Calu3 (cell line): Measurements from ENCODE around the gene MYT1. TPM values are rescaled to one million over a fixed set of nuclear protein-coding genes. Genes with fewer than 3 reads are reported as not detected.
A peak's percentile ranks its signal among the peaks of the same experiment; 100 is the strongest.

ENCODE experiments used
- BruUV-seq: library from RNA; stranded (reverse); fragments of 400-500 nt; replicated peaks from 2 replicates; lab custom pipeline; 2021; lab: Mats Ljungman, UMichigan
- CTCF ChIA-PET: fragments of 300-600 bp; sonication (Branson Sonifier 250); formaldehyde crosslinking; loops from one replicate; lab custom pipeline; 2022; ENCODE audit warnings: antibody characterized with exemption; lab: Charles Lee
- DNase-seq: peaks from one replicate; pipeline ENCODE4 v3.0.0; 2022
- H3K27ac Mint-ChIP-seq: one replicate; pipeline ENCODE4 v1.8.0; 2022; ENCODE audit warnings: mixed read lengths; ENCODE audit not compliant: unreplicated experiment
- H3K27me3 Mint-ChIP-seq: one replicate; pipeline ENCODE4 v1.8.0; 2022; ENCODE audit warnings: mixed read lengths; ENCODE audit not compliant: unreplicated experiment
- H3K36me3 Mint-ChIP-seq: one replicate; pipeline ENCODE4 v1.8.0; 2022; ENCODE audit warnings: mild to moderate bottlenecking, moderate library complexity, mixed read lengths; ENCODE audit not compliant: insufficient read depth, unreplicated experiment
- H3K4me1 Mint-ChIP-seq: one replicate; pipeline ENCODE4 v1.8.0; 2022; ENCODE audit warnings: mild to moderate bottlenecking, low read depth, mixed read lengths; ENCODE audit not compliant: unreplicated experiment
- H3K4me3 Mint-ChIP-seq: one replicate; pipeline ENCODE4 v1.8.0; 2022; ENCODE audit warnings: mild to moderate bottlenecking, low read depth, moderate library complexity, mixed read lengths; ENCODE audit not compliant: unreplicated experiment
- H3K9me3 Mint-ChIP-seq: one replicate; pipeline ENCODE4 v1.8.0; 2022; ENCODE audit warnings: low read depth, mixed read lengths; ENCODE audit not compliant: unreplicated experiment
- intact Hi-C: fragments of 100-400 bp; cut with micrococcal nuclease; formaldehyde crosslinking; loops from one replicate; pipeline ENCODE4 v1.10.0; 2022; ENCODE audit not compliant: unreplicated experiment
- total RNA-seq: library from RNA; stranded (reverse); gene quantifications from 2 replicates; pipeline ENCODE4 v1.2.3, GENCODE V29; 2022
- TF ChIP-seq, protein P1 (sequence below): fragments of 200-600 bp; IDR thresholded peaks from one replicate; pipeline ENCODE4 v1.8.0; 2022; ENCODE audit warnings: antibody characterized with exemption; ENCODE audit not compliant: unreplicated experiment

The MYT1 gene
- total RNA-seq, 1 experiment from 2014 or later, result 0.45 TPM

DNA sequence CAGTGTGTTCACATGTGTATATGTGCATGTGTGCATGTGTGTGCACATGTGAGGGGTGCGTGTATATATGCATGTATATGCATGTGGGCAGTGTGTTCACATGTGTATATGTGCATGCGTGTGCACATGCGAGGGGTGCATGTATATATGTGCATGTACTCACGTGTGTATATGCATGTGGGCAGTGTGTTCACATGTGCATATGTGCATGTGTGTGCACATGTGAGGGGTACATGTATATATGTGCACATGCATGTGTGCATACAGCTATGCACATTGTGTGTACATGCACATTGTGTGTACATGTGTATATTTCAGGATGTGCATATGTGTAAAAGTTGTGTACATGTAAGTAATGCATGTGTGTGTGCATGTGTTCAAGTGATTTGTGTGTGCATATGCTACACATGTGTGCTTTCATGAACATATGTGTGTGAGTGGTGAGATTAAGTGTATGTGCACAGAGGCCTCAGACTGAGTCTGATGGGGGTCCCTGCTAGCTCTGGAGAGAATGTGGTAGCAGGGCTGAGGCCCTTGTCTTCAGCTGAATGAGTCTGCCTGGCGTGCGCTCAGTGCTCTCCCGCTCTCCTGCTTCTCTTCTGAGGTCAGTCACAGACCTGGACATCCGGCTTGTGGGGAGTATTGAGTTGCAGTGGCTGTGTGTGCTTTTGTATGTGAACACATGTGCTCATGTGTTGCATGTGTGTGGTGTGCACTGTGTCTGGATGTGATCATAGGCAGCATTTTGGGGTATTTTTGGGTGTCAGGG, 19.9 kb upstream of the MYT1 start:
- BruUV-seq, result no TSS peak
- Mint-ChIP-seq H3K36me3 (no peaks in the 10 kb centered on the region), H3K27ac (no peak overlapping the region), H3K4me1 (no peaks in the 10 kb centered on the region), H3K27me3 (peaks cover 59% of the 10 kb centered on the region), H3K4me3 (no peak overlapping the region), H3K9me3 (peaks cover 11% of the 10 kb centered on the region)
- DNase-seq, result no peak
- CTCF ChIA-PET, result no interaction called here
- intact Hi-C loops, result no loop called here
- TF ChIP-seq, protein P1, sequence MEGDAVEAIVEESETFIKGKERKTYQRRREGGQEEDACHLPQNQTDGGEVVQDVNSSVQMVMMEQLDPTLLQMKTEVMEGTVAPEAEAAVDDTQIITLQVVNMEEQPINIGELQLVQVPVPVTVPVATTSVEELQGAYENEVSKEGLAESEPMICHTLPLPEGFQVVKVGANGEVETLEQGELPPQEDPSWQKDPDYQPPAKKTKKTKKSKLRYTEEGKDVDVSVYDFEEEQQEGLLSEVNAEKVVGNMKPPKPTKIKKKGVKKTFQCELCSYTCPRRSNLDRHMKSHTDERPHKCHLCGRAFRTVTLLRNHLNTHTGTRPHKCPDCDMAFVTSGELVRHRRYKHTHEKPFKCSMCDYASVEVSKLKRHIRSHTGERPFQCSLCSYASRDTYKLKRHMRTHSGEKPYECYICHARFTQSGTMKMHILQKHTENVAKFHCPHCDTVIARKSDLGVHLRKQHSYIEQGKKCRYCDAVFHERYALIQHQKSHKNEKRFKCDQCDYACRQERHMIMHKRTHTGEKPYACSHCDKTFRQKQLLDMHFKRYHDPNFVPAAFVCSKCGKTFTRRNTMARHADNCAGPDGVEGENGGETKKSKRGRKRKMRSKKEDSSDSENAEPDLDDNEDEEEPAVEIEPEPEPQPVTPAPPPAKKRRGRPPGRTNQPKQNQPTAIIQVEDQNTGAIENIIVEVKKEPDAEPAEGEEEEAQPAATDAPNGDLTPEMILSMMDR, result no peak

DNA sequence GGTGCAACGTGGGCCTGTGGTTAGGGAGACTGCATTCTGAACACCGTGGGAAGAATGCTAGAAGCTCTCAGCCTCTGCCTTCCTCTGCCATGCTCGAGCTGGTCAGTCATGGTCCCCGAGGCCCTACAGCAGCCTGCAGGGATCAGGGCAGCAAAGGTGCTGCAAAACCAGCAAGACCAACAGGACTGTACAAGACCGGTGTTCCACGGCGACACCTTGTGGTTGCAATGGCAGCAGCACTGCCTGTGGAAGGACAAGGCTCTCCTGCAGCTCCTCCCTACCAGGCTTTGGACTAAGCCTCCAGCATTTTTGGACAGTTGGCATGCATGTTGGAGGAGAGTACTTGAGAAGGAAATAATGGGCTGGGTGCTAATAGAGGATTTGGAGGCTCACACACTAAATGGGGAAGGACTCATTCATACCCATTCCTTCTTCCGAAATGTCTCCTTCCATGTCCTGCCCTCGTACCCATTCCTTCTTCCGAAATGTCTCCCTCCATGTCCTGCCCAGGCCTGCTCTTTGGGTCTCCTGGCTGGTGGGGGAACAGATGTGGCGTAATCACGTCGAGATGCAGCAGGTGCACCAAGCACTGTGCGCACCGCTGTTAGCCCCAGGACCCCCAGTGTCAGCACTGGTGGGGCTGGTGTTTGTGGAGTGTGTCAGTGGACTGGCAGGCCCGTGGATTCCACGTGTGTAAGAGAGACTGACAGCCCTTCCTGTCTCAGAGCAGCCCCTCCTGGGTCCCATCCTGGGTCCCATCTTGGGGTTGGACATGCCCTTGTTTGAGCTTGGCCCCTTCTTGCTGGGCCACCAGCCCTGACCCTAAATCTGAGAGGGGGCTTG, 18.6 kb upstream of the MYT1 start:
- TF ChIP-seq, protein P1, result peak; percentile 18
- Mint-ChIP-seq H3K36me3 (no peaks in the 10 kb centered on the region), H3K27me3 (peaks cover 50% of the 10 kb centered on the region), H3K27ac (no peak overlapping the region), H3K9me3 (peaks cover 11% of the 10 kb centered on the region), H3K4me3 (no peak overlapping the region), H3K4me1 (no peaks in the 10 kb centered on the region)
- no peak for DNase-seq
- intact Hi-C loops, result no loop called here
- CTCF ChIA-PET, result no interaction called here
- no TSS peak for BruUV-seq

DNA sequence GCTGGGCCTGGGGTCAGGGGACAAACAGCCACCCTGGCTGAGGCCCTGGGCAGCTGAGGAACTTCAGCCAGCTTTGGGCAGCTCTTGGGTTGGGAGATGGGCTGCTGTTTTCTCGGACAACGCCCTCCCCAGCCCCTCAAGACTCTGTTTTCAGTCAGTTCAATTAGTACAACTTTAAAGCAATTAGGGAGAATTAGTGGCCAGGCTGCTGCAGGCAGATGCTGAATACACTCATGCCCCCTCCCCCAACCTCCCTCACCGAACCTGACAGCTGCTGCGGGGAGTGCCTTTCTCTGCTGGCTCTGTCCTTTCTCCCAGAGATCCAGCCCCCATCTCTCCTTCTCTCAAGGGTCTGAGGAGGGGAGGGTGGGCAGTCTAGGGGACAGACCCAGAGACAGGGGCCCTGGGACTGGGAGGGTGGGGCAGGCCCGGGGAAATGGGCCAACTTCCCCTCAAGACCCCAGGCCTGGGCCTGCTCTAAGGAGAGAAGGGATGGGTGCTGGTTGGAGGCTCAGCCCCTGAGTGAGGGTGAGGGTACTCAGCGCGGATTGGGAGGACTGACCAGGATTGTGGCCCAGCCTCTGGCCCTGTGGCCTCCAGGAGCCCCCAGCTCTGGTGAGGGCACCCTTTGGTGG, 17.8 kb upstream of the MYT1 start:
- H3K4me3 Mint-ChIP-seq, result no peak overlapping the region
- DNase-seq, result no peak
- no peak overlapping the region for H3K27ac Mint-ChIP-seq
- no TSS peak for BruUV-seq
- H3K4me1 Mint-ChIP-seq, result no peaks in the 10 kb centered on the region
- intact Hi-C loops, result no loop called here
- TF ChIP-seq, protein P1, result no peak
- H3K9me3 Mint-ChIP-seq, result peaks cover 11% of the 10 kb centered on the region
- peaks cover 43% of the 10 kb centered on the region for H3K27me3 Mint-ChIP-seq
- no peaks in the 10 kb centered on the region for H3K36me3 Mint-ChIP-seq
- CTCF ChIA-PET, result no interaction called here

DNA sequence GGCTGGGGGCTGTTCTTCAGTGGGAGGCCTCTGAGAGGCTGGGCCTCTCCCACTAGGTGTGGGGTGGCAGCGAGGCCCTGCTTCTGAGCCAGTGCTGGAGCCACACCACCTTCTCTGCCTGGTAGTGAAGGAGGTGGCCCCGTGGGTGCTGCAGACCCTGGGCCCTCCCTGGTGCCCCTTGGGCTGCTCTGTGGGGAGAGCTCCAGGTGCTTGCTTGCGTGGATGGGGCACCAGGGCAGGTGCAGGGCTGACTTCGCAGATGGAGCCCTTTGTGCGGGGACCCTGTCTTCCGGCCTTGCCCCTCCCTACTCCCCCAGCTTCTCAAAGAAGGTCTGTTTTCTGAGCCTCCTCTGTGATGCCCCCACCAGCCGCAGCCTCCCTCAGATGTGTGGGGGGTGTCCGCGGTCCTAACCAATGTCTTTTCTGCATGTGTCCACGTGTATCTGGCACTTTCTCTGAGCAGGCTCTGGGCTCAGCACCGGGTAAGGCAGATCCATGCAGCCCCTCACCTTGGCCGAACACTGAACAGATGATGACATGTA, 17.2 kb upstream of the MYT1 start:
- no TSS peak for BruUV-seq
- CTCF ChIA-PET, result no interaction called here
- Mint-ChIP-seq H3K36me3 (no peaks in the 10 kb centered on the region), H3K9me3 (peaks cover 11% of the 10 kb centered on the region), H3K27ac (no peak overlapping the region), H3K4me3 (no peak overlapping the region), H3K4me1 (peaks cover 4% of the 10 kb centered on the region), H3K27me3 (peaks cover 37% of the 10 kb centered on the region)
- TF ChIP-seq, protein P1, result no peak
- intact Hi-C loops, result no loop called here
- no peak for DNase-seq
